ENCODE measurements around the gene RHOXF1.
"Not testable (repeated sequence)": the region's sequence is repeated elsewhere in the genome, so short reads cannot be mapped to it uniquely, and the experiment has no call there.

RHOXF1 gene

GRCh38 chrX:120077590-120077989 lies 38.1 kb downstream of the RHOXF1 start, which contains the start of gene RHOXF2B:
RHOXF2B (minus strand) TSS chrX:120077690; CDS start chrX:120077552, 138 bp downstream.
- DNase-seq = not testable (repeated sequence)

GRCh38 chrX:120066169-120066568 lies 49.5 kb downstream of the RHOXF1 start:
- DNase-seq = not testable (repeated sequence)
